AG09319 (cell line): ENCODE measurements around the gene DNAH17.

Experiments
- DNase-seq: peaks from one replicate; pipeline ENCODE4 v3.0.0-alpha.2; 2010; ENCODE audit warnings: low read depth; ENCODE audit errors: extremely low read depth
- TF ChIP-seq, protein P1 (sequence below): IDR thresholded peaks from 2 replicates; pipeline ENCODE4 v1.5.1; 2011; ENCODE audit warnings: low read depth, mild to moderate bottlenecking, inconsistent platforms, low read length, moderate library complexity

DNAH17 gene

DNA sequence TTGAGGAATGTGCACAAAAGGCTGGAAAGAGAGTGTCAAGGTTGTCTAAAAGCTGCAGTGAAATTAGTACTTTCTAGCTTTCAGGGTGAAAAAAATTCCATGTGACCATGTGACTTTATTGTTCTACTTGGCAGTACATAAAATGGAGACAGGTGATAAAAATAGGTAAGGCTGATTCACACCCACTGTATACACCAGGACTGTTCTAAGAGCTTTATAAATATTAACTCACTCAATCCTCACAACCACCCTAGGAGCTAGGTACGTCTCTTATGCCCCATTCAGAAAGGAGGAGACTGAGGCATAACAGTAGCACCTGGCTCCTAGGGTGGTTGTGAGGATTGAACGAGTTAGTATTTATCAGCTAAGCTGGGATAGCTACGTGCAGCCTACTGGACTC, 28.2 kb upstream of the DNAH17 start:
- no peak for DNase-seq
- TF ChIP-seq, protein P1, sequence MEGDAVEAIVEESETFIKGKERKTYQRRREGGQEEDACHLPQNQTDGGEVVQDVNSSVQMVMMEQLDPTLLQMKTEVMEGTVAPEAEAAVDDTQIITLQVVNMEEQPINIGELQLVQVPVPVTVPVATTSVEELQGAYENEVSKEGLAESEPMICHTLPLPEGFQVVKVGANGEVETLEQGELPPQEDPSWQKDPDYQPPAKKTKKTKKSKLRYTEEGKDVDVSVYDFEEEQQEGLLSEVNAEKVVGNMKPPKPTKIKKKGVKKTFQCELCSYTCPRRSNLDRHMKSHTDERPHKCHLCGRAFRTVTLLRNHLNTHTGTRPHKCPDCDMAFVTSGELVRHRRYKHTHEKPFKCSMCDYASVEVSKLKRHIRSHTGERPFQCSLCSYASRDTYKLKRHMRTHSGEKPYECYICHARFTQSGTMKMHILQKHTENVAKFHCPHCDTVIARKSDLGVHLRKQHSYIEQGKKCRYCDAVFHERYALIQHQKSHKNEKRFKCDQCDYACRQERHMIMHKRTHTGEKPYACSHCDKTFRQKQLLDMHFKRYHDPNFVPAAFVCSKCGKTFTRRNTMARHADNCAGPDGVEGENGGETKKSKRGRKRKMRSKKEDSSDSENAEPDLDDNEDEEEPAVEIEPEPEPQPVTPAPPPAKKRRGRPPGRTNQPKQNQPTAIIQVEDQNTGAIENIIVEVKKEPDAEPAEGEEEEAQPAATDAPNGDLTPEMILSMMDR, result no peak

GRCh38 chr17:78602246-78602645, 25.1 kb upstream of the DNAH17 start:
- no peak for DNase-seq
- TF ChIP-seq, protein P1, result no peak

DNA sequence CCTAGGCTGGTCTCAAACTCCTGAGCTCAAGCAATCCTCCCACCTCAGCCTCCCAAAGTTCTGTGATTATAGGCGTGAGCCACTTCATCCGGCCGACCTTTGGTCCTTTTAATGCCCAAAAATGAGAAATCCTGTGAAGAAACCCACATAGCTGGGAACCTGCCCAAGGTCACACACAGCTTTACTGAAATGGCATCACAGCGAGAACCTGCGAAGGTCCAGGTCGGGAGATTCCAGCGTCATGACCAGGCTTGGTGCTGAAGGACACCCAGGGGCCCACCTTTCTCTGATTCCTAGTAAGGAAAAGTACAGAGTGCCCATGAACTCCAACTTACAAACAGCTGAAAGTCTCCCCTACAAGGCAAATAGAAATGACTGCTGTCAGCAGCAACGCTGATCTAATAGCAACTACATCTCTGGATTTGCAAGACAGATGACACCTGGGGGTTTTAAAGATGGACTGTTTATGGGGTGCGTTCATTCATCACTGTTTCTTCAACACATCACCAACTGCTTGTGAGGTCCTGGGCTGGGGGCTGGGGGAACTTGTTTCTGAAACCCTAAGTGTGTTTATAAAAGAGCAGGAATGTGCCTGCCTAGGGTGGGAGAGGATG, 24.5 kb upstream of the DNAH17 start:
- TF ChIP-seq, protein P1, result no peak
- DNase-seq, result no peak

GRCh38 chr17:78600181-78600721, 23.1 kb upstream of the DNAH17 start:
- DNase-seq, result no peak
- TF ChIP-seq, protein P1, result no peak

DNA sequence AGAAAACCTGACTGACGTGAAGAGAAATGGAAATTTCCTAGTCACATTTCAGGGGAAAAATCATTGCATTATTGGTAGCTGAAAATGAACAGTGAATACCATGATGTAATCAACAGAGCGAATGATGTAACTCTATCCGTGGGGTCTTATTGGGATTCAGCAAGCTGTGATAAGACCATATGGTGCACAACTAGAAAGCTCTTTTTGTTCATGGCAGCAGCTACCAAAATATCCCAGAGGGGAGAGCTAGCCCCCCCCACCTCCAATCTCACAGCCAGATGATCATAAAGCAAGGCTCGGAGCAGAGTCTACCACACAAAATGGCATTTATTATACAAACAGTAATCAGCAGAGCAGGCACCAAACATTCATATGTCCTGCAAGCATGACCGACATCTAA, 22.2 kb upstream of the DNAH17 start:
- TF ChIP-seq, protein P1, result no peak
- DNase-seq, result no peak

GRCh38 chr17:78598013-78598471, 20.8 kb upstream of the DNAH17 start:
- TF ChIP-seq, protein P1, result no peak
- no peak for DNase-seq

- no peak for DNase-seq
- TF ChIP-seq, protein P1, result no peak
Observed at GRCh38 chr17:78596871-78597764, 19.9 kb upstream of the DNAH17 start.
